GM23248 (cell line): ENCODE data around the gene DLGAP3. TPM values are rescaled to one million over a fixed set of nuclear protein-coding genes. Genes with fewer than 3 reads are reported as not detected.
A peak's percentile ranks its signal among the peaks of the same experiment; 100 is the strongest.

Experiments used
- DNase-seq: peaks from one replicate; pipeline ENCODE4 v3.0.0-alpha.2; 2015
- H2AFZ ChIP-seq: fragments of 200-600 bp; sonication (generic); 2 replicates; pipeline ENCODE4 v1.6.1; 2016; ENCODE audit warnings: antibody characterized with exemption
- H3F3A ChIP-seq: fragments of 200-600 bp; sonication (generic); 2 replicates; pipeline ENCODE4 v1.6.1; 2016; ENCODE audit warnings: mild to moderate bottlenecking, antibody characterized with exemption, mixed run types; ENCODE audit not compliant: insufficient read depth
- H3K27ac ChIP-seq: fragments of 200-600 bp; sonication (generic); 2 replicates; pipeline ENCODE4 v1.5.1; 2016; ENCODE audit warnings: mild to moderate bottlenecking
- H3K27me3 ChIP-seq: fragments of 200-600 bp; sonication (generic); replicated peaks from 2 replicates; pipeline ENCODE4 v1.6.1; 2016; ENCODE audit warnings: mild to moderate bottlenecking; ENCODE audit not compliant: insufficient read depth
- H3K36me3 ChIP-seq: fragments of 200-600 bp; sonication (generic); 2 replicates; pipeline ENCODE4 v1.6.1; 2016; ENCODE audit warnings: low read depth, mild to moderate bottlenecking
- H3K4me1 ChIP-seq: fragments of 200-600 bp; sonication (generic); 2 replicates; pipeline ENCODE4 v1.6.1; 2016; ENCODE audit warnings: mild to moderate bottlenecking; ENCODE audit not compliant: insufficient read depth
- H3K4me2 ChIP-seq: fragments of 200-600 bp; sonication (generic); one replicate; pipeline ENCODE4 v1.6.1; 2016; ENCODE audit warnings: mild to moderate bottlenecking; ENCODE audit not compliant: unreplicated experiment
- H3K4me3 ChIP-seq: fragments of 200-600 bp; sonication (generic); 2 replicates; pipeline ENCODE4 v1.5.1; 2016; ENCODE audit warnings: mild to moderate bottlenecking
- H3K79me2 ChIP-seq: fragments of 200-600 bp; sonication (generic); 2 replicates; pipeline ENCODE4 v1.6.1; 2016; ENCODE audit warnings: mild to moderate bottlenecking; ENCODE audit not compliant: insufficient read depth
- H3K9ac ChIP-seq: fragments of 200-600 bp; sonication (generic); 2 replicates; pipeline ENCODE4 v1.6.1; 2016; ENCODE audit warnings: mild to moderate bottlenecking
- H3K9me2 ChIP-seq: fragments of 200-600 bp; sonication (generic); 2 replicates; pipeline ENCODE4 v1.6.1; 2016; ENCODE audit warnings: mixed run types, mild to moderate bottlenecking, moderate library complexity; ENCODE audit not compliant: insufficient read depth
- H3K9me3 ChIP-seq: fragments of 200-600 bp; sonication (generic); one replicate; pipeline ENCODE4 v1.6.1; 2017; ENCODE audit warnings: low read depth
- H4K20me1 ChIP-seq: fragments of 200-600 bp; sonication (generic); 2 replicates; pipeline ENCODE4 v1.6.0; 2016; ENCODE audit not compliant: insufficient read depth
- EZH2 ChIP-seq: fragments of 200-600 bp; sonication (generic); IDR thresholded peaks from 2 replicates; pipeline ENCODE4 v1.6.1; 2018; ENCODE audit warnings: antibody characterized with exemption, mild to moderate bottlenecking; ENCODE audit not compliant: insufficient read depth, poor library complexity, severe bottlenecking
- EZH2phosphoT487 ChIP-seq: fragments of 200-600 bp; sonication (generic); IDR thresholded peaks from 2 replicates; pipeline ENCODE4 v1.6.1; 2018; ENCODE audit warnings: antibody characterized with exemption, moderate library complexity, mild to moderate bottlenecking, low read depth; ENCODE audit not compliant: insufficient read depth
- WGBS, 2 experiments: methylation state at CpG; one replicate each; pipeline ENCODE4 v1.1.6; 2015 to 2017; ENCODE audit warnings: low lambda C conversion rate in 2 of 2, low coverage in 1 of 2; ENCODE audit errors: missing lambda C conversion rate in 2 of 2; 5-methylcytosine and 5-hydroxymethylcytosine counted together
- in situ Hi-C: fragments of 300-500 bp; cut with MboI; formaldehyde crosslinking; loops from 2 replicates; pipeline ENCODE4 v1.15.0; 2020
- polyA plus RNA-seq: library from polyadenylated mRNA; unstranded; fragments of >200 nt; fragmentation: Nextera tagmentation; extraction: Ambion mirVana; gene quantifications from 2 replicates; pipeline ENCODE4 v1.2.1, GENCODE V29; 2016
- total RNA-seq: library from RNA; depleted of rRNA; stranded (reverse); fragments of >200 nt; shearing (Covaris generic); gene quantifications from 2 replicates; pipeline ENCODE4 v1.2.3, GENCODE V29; 2014

Gene DLGAP3
- total and polyA plus RNA-seq, 2 experiments from 2014 or later: 0.11 TPM; not detected in 1

DNA sequence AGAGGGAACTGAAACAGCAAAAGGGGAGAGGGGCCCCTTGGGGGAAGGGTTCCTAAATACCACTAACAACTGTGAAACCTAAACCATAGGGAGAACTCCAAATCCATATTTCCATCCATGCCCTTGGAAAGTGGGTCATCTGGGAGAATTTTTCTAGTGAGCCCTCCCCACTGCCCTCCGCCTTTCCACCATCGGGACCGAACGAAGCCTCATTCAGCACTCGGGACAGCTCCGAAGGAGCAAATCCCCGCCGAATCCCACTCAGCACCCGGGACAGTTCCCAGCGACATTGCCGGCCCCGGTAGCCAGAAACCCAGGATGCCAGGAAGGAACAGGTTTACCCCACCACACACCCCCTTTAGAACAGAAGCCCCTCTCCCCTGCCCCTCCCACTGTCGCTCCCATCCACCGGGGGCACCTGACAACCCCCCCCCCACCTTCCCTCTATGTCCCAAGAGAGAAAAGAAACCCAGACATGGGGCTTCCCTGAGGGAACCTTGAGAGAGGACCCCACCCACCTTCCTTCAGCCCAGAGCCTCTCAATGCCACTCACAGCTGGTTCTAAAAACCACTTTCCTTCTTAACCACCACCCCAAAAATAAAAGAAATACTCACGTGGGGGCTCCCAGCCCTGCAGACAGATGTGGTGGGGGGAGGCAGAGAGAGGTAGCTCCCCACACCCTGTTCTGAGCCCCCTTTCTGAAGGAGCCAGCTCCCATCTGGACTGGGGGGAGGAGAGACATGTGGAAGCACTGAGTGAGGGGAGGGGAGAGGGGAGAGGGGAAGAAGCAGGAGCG lies 4.5 kb downstream of the DLGAP3 start:
- WGBS, 2 experiments: 2 to 4% methylated on average over 15 of the region's 16 CpGs
- in situ Hi-C loops: no loop called here
- H3K27me3 ChIP-seq: peaks cover 22% of the 10 kb centered on the region

DNA sequence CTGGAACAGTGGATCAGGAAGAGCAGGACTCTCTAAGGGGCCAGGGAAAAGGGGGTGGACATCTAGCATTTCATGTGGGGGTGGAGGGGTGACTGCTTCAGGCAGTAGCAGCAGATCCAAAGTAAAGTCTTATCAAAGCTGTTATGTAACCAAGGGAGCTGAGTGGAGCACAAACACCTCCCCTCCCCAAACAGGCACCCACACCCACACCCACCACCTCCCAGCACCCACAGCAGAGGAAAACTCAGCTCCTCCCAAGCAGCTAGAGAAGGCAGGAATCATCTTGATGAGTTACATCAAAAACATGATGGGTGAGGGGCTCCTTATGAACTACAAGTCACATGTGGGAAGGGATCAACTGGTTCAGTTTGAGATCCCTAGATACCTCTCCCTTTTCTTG lies 6.0 kb downstream of the DLGAP3 start:
- no peak overlapping the region for H3K4me3 ChIP-seq
- H3K79me2 ChIP-seq: no peaks in the 10 kb centered on the region
- no peaks in the 10 kb centered on the region for H3K4me1 ChIP-seq
- no peak overlapping the region for H3K27ac ChIP-seq
- no peak overlapping the region for H3K4me2 ChIP-seq
- no peak overlapping the region for H3K9ac ChIP-seq
- peaks cover 16% of the 10 kb centered on the region for H3K27me3 ChIP-seq
- no peaks in the 10 kb centered on the region for H4K20me1 ChIP-seq
- in situ Hi-C loops: no loop called here
- H3K9me2 ChIP-seq: no peaks in the 10 kb centered on the region
- no peaks in the 10 kb centered on the region for H3K36me3 ChIP-seq
- H3K9me3 ChIP-seq: no peaks in the 10 kb centered on the region
- H2AFZ ChIP-seq: no peak overlapping the region
- TF ChIP-seq EZH2phosphoT487 (no peak), EZH2 (no peak)
- no peaks in the 10 kb centered on the region for H3F3A ChIP-seq
- no peak for DNase-seq

More for the DNA sequence above, 4.5 kb downstream of the DLGAP3 start:
- no peaks in the 10 kb centered on the region for H3K36me3 ChIP-seq
- H2AFZ ChIP-seq: no peak overlapping the region
- H3K4me1 ChIP-seq: no peaks in the 10 kb centered on the region
- no peaks in the 10 kb centered on the region for H4K20me1 ChIP-seq
- no peak overlapping the region for H3K4me3 ChIP-seq
- no peak for TF ChIP-seq EZH2phosphoT487
- TF ChIP-seq EZH2: no peak
- H3K79me2 ChIP-seq: no peaks in the 10 kb centered on the region
- no peak overlapping the region for H3K4me2 ChIP-seq
- H3K9me2 ChIP-seq: no peaks in the 10 kb centered on the region
- peak; percentile 83 for DNase-seq
- no peak overlapping the region for H3K27ac ChIP-seq
- no peaks in the 10 kb centered on the region for H3F3A ChIP-seq
- no peaks in the 10 kb centered on the region for H3K9me3 ChIP-seq
- no peak overlapping the region for H3K9ac ChIP-seq

DNA sequence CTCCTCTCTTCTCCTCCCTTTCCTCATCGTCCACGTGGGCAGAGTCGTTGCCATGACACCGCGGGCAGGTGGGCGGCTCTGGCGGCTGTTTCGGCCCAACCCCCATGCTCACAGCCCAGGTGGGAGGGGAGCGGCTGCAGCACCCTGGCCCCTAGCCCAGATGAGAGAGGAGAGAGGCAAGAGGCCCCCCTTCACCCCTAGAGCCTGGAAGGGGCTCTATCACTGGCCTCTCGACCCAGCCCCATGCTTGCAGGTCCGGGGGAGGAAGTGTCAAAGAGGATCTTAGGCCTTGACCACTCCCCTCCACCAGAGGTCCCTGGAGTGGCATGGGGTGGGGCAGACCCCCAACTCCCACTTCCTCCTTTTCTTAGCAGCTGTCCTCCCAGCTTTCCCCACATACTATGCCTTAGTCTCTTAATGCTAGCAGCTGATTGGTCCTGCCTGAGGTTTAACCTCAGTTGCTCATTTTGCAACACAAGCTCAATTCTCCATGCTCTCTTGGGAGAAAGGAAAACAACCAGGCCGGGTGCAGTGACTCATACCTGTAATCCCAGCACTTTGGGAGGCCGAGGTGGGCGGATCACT lies 10.4 kb downstream of the DLGAP3 start:
- DNase-seq: no peak
- Histone ChIP-seq H3K4me2 (no peak overlapping the region), H3K9ac (no peak overlapping the region), H3K4me3 (no peak overlapping the region), H3K9me2 (no peaks in the 10 kb centered on the region), H3K27me3 (no peaks in the 10 kb centered on the region), H3K79me2 (no peaks in the 10 kb centered on the region), H2AFZ (no peak overlapping the region), H3K27ac (no peak overlapping the region), H3K9me3 (no peaks in the 10 kb centered on the region), H4K20me1 (no peaks in the 10 kb centered on the region), H3K4me1 (no peaks in the 10 kb centered on the region), H3K36me3 (no peaks in the 10 kb centered on the region), H3F3A (no peaks in the 10 kb centered on the region)
- WGBS, 2 experiments: 4 to 8% methylated on average over 14 of the region's 14 CpGs
- in situ Hi-C loops: no loop called here
- TF ChIP-seq EZH2phosphoT487 (no peak), EZH2 (no peak)

- H4K20me1 ChIP-seq: no peaks in the 10 kb centered on the region
- no peaks in the 10 kb centered on the region for H3K36me3 ChIP-seq
- H3K79me2 ChIP-seq: no peaks in the 10 kb centered on the region
- H3F3A ChIP-seq: no peaks in the 10 kb centered on the region
- no peaks in the 10 kb centered on the region for H3K27me3 ChIP-seq
- H3K4me1 ChIP-seq: no peaks in the 10 kb centered on the region
- H3K9ac ChIP-seq: no peak overlapping the region
- no peak overlapping the region for H2AFZ ChIP-seq
- H3K4me3 ChIP-seq: no peak overlapping the region
- no peaks in the 10 kb centered on the region for H3K9me2 ChIP-seq
- in situ Hi-C loops: no loop called here
- 19 to 21% methylated on average over 10 to 11 of the region's 11 CpGs for WGBS, 2 experiments
- H3K4me2 ChIP-seq: no peak overlapping the region
- no peak overlapping the region for H3K27ac ChIP-seq
- DNase-seq: no peak
- no peak for TF ChIP-seq EZH2
- TF ChIP-seq EZH2phosphoT487: no peak
- no peaks in the 10 kb centered on the region for H3K9me3 ChIP-seq
Measured at GRCh38 chr1:34918386-34918976, 11.0 kb downstream of the DLGAP3 start.
